Fibroblast of mammary gland (primary cell): ENCODE results near the gene FAM131C.

Experiments used
- DNase-seq: peaks from one replicate; pipeline ENCODE4 v3.0.0-alpha.2; 2010; ENCODE audit warnings: low read depth
- H3K4me3 ChIP-seq: 2 replicates; pipeline ENCODE4 v1.5.1; 2011; ENCODE audit warnings: low read depth, mild to moderate bottlenecking, low read length, moderate library complexity; ENCODE audit not compliant: control insufficient read depth
- TF ChIP-seq, protein P1 (sequence below): conservative IDR thresholded peaks from 2 replicates; pipeline ENCODE4 v1.5.1; 2011; ENCODE audit warnings: low read depth, low read length, inconsistent platforms; ENCODE audit not compliant: control insufficient read depth, insufficient read depth

Gene FAM131C

GRCh38 chr1:16101623-16102022, 28.2 kb upstream of the FAM131C start:
- no peak for DNase-seq
- no peak overlapping the region for H3K4me3 ChIP-seq
- TF ChIP-seq, protein P1, sequence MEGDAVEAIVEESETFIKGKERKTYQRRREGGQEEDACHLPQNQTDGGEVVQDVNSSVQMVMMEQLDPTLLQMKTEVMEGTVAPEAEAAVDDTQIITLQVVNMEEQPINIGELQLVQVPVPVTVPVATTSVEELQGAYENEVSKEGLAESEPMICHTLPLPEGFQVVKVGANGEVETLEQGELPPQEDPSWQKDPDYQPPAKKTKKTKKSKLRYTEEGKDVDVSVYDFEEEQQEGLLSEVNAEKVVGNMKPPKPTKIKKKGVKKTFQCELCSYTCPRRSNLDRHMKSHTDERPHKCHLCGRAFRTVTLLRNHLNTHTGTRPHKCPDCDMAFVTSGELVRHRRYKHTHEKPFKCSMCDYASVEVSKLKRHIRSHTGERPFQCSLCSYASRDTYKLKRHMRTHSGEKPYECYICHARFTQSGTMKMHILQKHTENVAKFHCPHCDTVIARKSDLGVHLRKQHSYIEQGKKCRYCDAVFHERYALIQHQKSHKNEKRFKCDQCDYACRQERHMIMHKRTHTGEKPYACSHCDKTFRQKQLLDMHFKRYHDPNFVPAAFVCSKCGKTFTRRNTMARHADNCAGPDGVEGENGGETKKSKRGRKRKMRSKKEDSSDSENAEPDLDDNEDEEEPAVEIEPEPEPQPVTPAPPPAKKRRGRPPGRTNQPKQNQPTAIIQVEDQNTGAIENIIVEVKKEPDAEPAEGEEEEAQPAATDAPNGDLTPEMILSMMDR = no peak

DNA sequence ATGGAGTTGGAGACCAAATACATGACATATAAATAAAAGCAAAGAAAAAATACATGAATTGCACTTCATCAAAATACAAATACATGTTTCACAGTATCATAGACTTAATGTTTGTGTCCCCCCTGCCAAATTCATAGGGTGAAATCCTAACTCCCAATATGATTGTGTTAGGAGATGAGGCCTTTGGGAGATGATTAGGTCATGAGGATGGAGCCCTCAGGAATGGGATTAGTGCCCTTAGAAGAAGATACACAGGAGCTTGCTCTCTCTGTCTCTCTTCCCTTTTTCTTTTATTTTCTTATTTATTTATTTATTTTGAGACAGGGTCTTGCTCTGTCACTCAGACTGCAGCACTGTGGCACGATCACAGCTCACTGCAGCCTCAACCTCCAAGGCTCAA, 26.0 kb upstream of the FAM131C start:
- TF ChIP-seq, protein P1 = no peak
- H3K4me3 ChIP-seq = no peak overlapping the region
- DNase-seq = no peak

DNA sequence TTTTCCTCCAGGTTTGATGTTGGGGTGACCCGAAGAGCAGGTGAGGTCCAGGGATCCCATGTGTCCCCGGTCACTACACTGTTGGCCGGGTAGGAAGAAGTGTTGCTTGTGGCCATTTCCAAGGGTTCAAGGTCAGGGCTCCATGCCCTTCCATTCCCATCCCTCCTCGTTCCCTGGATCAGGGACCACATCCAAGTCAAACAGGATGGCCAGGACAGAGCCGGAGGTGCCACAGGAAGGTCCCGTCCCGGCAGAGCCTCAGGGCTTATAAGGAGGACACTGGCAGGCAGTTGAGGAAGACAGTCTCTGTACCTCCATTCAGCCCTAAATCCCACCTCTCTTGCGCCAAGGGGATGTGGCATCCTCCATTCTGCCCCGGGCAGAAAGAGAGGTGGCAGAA, 22.0 kb upstream of the FAM131C start:
- no peak overlapping the region for H3K4me3 ChIP-seq
- TF ChIP-seq, protein P1 = no peak
- DNase-seq = no peak

DNA sequence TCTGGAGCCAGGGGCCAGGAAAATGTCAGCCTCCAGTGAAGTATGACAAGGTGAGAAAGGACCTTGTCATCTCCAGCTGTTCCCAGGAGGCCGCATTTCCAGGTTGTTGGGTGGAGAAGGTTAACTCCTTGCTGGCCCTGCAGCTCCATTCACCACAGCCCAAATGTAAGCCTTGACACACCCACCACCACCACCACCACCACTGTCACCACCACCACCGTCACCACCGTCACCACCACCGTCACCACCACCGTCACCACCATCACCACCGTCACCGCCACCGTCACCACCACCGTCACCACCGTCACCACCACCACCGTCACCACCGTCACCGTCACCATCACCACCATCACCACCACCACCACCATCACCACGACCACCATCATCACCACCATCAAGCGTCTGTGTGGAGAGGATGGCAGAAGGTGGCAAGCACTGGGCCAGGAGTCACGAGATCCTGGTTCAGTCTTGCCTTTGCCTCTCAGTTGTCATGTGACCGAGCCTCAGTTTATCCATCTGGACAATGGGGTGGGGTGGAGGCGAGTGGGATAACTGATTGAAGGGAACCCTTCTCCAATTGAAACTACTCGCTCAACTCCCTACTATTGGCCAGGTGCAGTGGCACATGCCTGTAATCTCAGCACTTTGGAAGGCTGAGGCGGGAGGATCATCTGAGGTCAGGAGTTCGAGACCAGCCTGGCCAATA, 21.2 kb upstream of the FAM131C start:
- TF ChIP-seq, protein P1 = no peak
- H3K4me3 ChIP-seq = no peak overlapping the region
- no peak for DNase-seq

DNA sequence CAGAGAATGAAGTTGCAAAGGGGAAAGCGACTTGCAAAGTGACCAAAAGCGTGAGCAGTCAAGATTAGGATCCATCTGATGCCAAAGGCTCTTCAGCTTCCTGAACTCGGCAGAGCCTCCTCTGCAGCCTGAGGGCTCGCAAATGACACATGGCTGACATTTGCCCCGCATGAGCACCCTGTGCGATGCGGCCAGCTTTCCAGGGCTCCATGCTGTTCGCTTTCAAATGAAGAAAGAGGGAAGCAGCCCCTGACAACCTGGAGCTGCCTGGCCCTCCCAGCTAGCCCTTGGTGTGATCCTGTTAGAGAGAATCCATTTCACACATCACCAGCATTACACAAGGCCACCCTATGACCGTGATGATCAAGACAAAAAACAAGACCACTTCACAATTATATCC, 20.2 kb upstream of the FAM131C start:
- TF ChIP-seq, protein P1 = no peak
- DNase-seq = no peak

DNA sequence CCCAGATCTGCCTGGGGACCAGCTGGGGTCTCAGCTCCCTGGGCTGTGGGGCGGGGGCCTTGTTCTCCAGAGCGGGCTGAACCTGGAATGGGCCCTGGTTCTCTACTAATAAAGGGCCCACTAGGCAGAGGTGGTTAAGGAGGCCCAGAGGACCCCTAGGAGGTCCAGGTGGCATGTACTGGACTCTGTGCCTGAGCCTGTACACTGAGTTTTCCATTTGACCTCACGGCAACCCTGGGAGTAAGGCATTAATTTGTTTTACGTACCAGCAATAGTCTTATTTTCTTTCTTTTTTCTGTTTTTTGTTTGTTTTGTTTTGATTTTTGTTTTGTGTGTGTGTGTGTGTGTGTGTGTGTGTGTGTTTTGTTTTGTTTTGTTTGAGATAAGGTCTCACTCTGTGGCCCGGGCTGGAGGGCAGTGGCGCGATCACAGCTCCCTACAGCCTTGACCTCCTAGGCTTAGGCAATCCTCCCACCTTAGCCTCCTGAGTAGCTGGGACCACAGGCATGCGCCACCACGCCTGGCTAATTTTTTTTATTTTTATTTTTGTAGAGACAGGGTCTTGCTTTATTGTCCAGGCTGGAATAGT, 19.6 kb upstream of the FAM131C start:
- no peak for DNase-seq
- H3K4me3 ChIP-seq = no peak overlapping the region
- TF ChIP-seq, protein P1 = no peak

More for the DNA sequence above, 20.2 kb upstream of the FAM131C start:
- no peak overlapping the region for H3K4me3 ChIP-seq
